OCI-LY1 (cell line): ENCODE results near the gene DISP1.

Experiments
- H2AFZ ChIP-seq: fragments of 200-600 bp; sonication (generic), shearing (Covaris generic); 2 replicates; pipeline ENCODE4 v1.6.0; 2014; ENCODE audit warnings: antibody characterized with exemption, mild to moderate bottlenecking, low read length
- H3F3A ChIP-seq: fragments of 200-600 bp; sonication (generic), shearing (Covaris generic); 2 replicates; pipeline ENCODE4 v1.6.0; 2014; ENCODE audit warnings: mild to moderate bottlenecking, antibody characterized with exemption, low read length, moderate library complexity; ENCODE audit not compliant: insufficient read depth
- H3K27ac ChIP-seq: fragments of 200-600 bp; sonication (generic); 2 replicates; pipeline ENCODE4 v1.5.1; 2014; ENCODE audit warnings: low read length, mixed run types, mild to moderate bottlenecking, low read depth; ENCODE audit not compliant: poor library complexity, severe bottlenecking
- H3K27me3 ChIP-seq: fragments of 200-600 bp; sonication (generic); 2 replicates; pipeline ENCODE4 v1.6.0; 2014; ENCODE audit warnings: antibody characterized with exemption, mild to moderate bottlenecking, low read length, moderate library complexity; ENCODE audit not compliant: insufficient read depth
- H3K36me3 ChIP-seq: fragments of 200-600 bp; sonication (generic); 2 replicates; pipeline ENCODE4 v1.6.1; 2014; ENCODE audit warnings: mild to moderate bottlenecking, antibody characterized with exemption, low read length, moderate library complexity, mixed read lengths; ENCODE audit not compliant: insufficient read depth
- H3K4me1 ChIP-seq: fragments of 200-600 bp; sonication (generic); 2 replicates; pipeline ENCODE4 v1.5.1; 2014; ENCODE audit warnings: mild to moderate bottlenecking, low read length, moderate library complexity; ENCODE audit not compliant: insufficient read depth, severe bottlenecking
- H3K4me2 ChIP-seq: fragments of 200-600 bp; sonication (generic), shearing (Covaris generic); 2 replicates; pipeline ENCODE4 v1.6.1; 2014; ENCODE audit warnings: low read length
- H3K4me3 ChIP-seq: fragments of 200-600 bp; sonication (generic); 2 replicates; pipeline ENCODE4 v1.5.1; 2014; ENCODE audit warnings: low read length, low read depth, mild to moderate bottlenecking, mixed read lengths; ENCODE audit not compliant: poor library complexity, severe bottlenecking
- H3K79me2 ChIP-seq: fragments of 200-600 bp; shearing (Covaris generic); 2 replicates; pipeline ENCODE4 v1.6.1; 2016; ENCODE audit warnings: mixed run types, low read length, mixed read lengths; ENCODE audit not compliant: insufficient read depth
- H3K9ac ChIP-seq: fragments of 200-600 bp; sonication (generic), shearing (Covaris generic); 2 replicates; pipeline ENCODE4 v1.6.1; 2014; ENCODE audit warnings: mild to moderate bottlenecking, low read length, mixed read lengths
- H3K9me2 ChIP-seq: fragments of 200-600 bp; sonication (generic), shearing (Covaris generic); 2 replicates; pipeline ENCODE4 v1.6.1; 2014; ENCODE audit warnings: low read depth, mild to moderate bottlenecking, low read length, mixed read lengths
- H3K9me3 ChIP-seq: fragments of 200-600 bp; shearing (Covaris generic); 2 replicates; pipeline ENCODE4 v1.6.1; 2014; ENCODE audit warnings: low read length, mixed read lengths
- H4K20me1 ChIP-seq: fragments of 200-600 bp; sonication (generic), shearing (Covaris generic); 2 replicates; pipeline ENCODE4 v1.6.0; 2016; ENCODE audit warnings: mild to moderate bottlenecking, low read length; ENCODE audit not compliant: insufficient read depth
- EZH2 ChIP-seq: fragments of 200-600 bp; sonication (generic), shearing (Covaris generic); IDR thresholded peaks from 2 replicates; pipeline ENCODE4 v1.8.0; 2017; ENCODE audit warnings: borderline replicate concordance, mixed run types, mild to moderate bottlenecking, antibody characterized with exemption, low read length, moderate library complexity, mixed read lengths
- TF ChIP-seq, protein P1 (sequence below): fragments of 200-600 bp; sonication (generic), shearing (Covaris generic); IDR thresholded peaks from 2 replicates; pipeline ENCODE4 v1.5.1; 2017; ENCODE audit warnings: mild to moderate bottlenecking, antibody characterized with exemption, low read length, moderate library complexity, mixed read lengths

DISP1 gene

GRCh38 chr1:222815440-222815765 is 564 bp downstream of the DISP1 start:
- H4K20me1 ChIP-seq: no peaks in the 10 kb centered on the region

DNA sequence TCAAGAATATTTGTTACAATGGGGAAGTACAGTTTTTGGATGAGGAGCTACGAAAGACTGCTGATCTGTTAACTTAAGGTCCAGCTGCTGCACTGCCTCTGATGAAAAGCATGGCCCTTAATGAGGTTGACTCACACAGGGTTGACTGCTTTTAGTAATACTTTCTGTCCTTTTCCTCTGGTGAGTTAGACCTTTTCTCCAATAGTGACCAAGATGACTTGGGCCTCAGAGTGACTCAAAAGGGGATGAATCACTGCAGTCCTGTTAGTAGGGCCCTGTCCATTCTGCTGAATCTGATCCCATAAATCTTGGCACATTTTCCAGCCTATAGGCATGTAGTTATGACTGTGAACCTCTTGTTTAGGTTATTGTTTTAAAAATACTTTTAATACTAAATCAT is 2.7 kb downstream of the DISP1 start:
- Histone ChIP-seq H3K4me3 (no peak overlapping the region), H4K20me1 (no peaks in the 10 kb centered on the region), H3K4me2 (no peak overlapping the region), H3K9ac (no peak overlapping the region), H3K9me2 (no peaks in the 10 kb centered on the region), H3K27me3 (no peaks in the 10 kb centered on the region), H3K4me1 (peaks cover 19% of the 10 kb centered on the region), H3F3A (no peaks in the 10 kb centered on the region), H3K36me3 (no peaks in the 10 kb centered on the region), H3K27ac (no peak overlapping the region), H3K79me2 (no peaks in the 10 kb centered on the region), H2AFZ (no peak overlapping the region), H3K9me3 (no peaks in the 10 kb centered on the region)
- TF ChIP-seq, protein P1, sequence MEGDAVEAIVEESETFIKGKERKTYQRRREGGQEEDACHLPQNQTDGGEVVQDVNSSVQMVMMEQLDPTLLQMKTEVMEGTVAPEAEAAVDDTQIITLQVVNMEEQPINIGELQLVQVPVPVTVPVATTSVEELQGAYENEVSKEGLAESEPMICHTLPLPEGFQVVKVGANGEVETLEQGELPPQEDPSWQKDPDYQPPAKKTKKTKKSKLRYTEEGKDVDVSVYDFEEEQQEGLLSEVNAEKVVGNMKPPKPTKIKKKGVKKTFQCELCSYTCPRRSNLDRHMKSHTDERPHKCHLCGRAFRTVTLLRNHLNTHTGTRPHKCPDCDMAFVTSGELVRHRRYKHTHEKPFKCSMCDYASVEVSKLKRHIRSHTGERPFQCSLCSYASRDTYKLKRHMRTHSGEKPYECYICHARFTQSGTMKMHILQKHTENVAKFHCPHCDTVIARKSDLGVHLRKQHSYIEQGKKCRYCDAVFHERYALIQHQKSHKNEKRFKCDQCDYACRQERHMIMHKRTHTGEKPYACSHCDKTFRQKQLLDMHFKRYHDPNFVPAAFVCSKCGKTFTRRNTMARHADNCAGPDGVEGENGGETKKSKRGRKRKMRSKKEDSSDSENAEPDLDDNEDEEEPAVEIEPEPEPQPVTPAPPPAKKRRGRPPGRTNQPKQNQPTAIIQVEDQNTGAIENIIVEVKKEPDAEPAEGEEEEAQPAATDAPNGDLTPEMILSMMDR: no peak

More at GRCh38 chr1:222815440-222815765, 564 bp downstream of the DISP1 start:
- TF ChIP-seq, protein P1: no peak
- no peak for TF ChIP-seq EZH2
- H3F3A ChIP-seq: no peaks in the 10 kb centered on the region
- no peaks in the 10 kb centered on the region for H3K9me3 ChIP-seq
- peak overlapping the region; percentile 81 for H3K9ac ChIP-seq
- peak overlapping the region; percentile 65 for H2AFZ ChIP-seq
- H3K4me1 ChIP-seq: peaks cover 19% of the 10 kb centered on the region
- peak overlapping the region; percentile 81 for H3K4me2 ChIP-seq
- no peaks in the 10 kb centered on the region for H3K9me2 ChIP-seq
- no peaks in the 10 kb centered on the region for H3K79me2 ChIP-seq
- H3K36me3 ChIP-seq: no peaks in the 10 kb centered on the region
- H3K27me3 ChIP-seq: no peaks in the 10 kb centered on the region
- H3K27ac ChIP-seq: no peak overlapping the region
- peak overlapping the region; percentile 78 for H3K4me3 ChIP-seq

- no peak overlapping the region for H3K4me2 ChIP-seq
- no peaks in the 10 kb centered on the region for H4K20me1 ChIP-seq
- H3K4me1 ChIP-seq: peaks cover 19% of the 10 kb centered on the region
- H3K36me3 ChIP-seq: no peaks in the 10 kb centered on the region
- no peaks in the 10 kb centered on the region for H3K27me3 ChIP-seq
- no peak overlapping the region for H3K27ac ChIP-seq
- no peak overlapping the region for H3K9ac ChIP-seq
- no peaks in the 10 kb centered on the region for H3F3A ChIP-seq
- H3K9me2 ChIP-seq: no peaks in the 10 kb centered on the region
- H3K9me3 ChIP-seq: no peaks in the 10 kb centered on the region
- TF ChIP-seq, protein P1: no peak
- TF ChIP-seq EZH2: no peak
- H3K79me2 ChIP-seq: no peaks in the 10 kb centered on the region
- no peak overlapping the region for H3K4me3 ChIP-seq
- H2AFZ ChIP-seq: no peak overlapping the region
These were observed 3.3 kb downstream of the DISP1 start for GRCh38 chr1:222818171-222818570.
